HepG2 (cell line): Measurements from ENCODE around the gene ACTR6. TPM values are rescaled to one million over a fixed set of nuclear protein-coding genes. Genes with fewer than 3 reads are reported as not detected.

Source experiments
- ARNTL ChIP-seq: sonication (generic); formaldehyde crosslinking; IDR thresholded peaks from 2 replicates; pipeline ENCODE4 v1.4.0; 2020; ENCODE audit warnings: mild to moderate bottlenecking, missing genetic modification reagents
- CENPBD1 ChIP-seq: sonication (generic); formaldehyde crosslinking; IDR thresholded peaks from 2 replicates; pipeline ENCODE4 v1.8.0; 2022; ENCODE audit warnings: missing genetic modification reagents, low read depth, mild to moderate bottlenecking, borderline replicate concordance
- IRF9 ChIP-seq: sonication (generic); formaldehyde crosslinking; IDR thresholded peaks from 2 replicates; pipeline ENCODE4 v1.8.0; 2022; ENCODE audit warnings: missing genetic modification reagents, mild to moderate bottlenecking, borderline replicate concordance
- MTA1 ChIP-seq: sonication (generic); formaldehyde crosslinking; IDR thresholded peaks from 2 replicates; pipeline ENCODE4 v1.4.0; 2020; ENCODE audit warnings: missing genetic modification reagents, mild to moderate bottlenecking, borderline replicate concordance
- MXD1 ChIP-seq: sonication (generic); formaldehyde crosslinking; IDR thresholded peaks from 2 replicates; pipeline ENCODE4 v1.4.0; 2020; ENCODE audit warnings: mild to moderate bottlenecking, missing genetic modification reagents
- MXD4 ChIP-seq: IDR thresholded peaks from 2 replicates; pipeline ENCODE4 v1.6.1; 2016; ENCODE audit warnings: mild to moderate bottlenecking, missing biosample characterization, missing genetic modification reagents
- PREB ChIP-seq: sonication (generic); formaldehyde crosslinking; IDR thresholded peaks from 2 replicates; pipeline ENCODE4 v1.4.0; 2020; ENCODE audit warnings: missing genetic modification reagents
- PRMT3 ChIP-seq: sonication (generic); formaldehyde crosslinking; IDR thresholded peaks from 2 replicates; pipeline ENCODE4 v1.8.1; 2022; ENCODE audit warnings: low read depth, mild to moderate bottlenecking, moderate library complexity, missing genetic modification reagents, borderline replicate concordance
- TARDBP ChIP-seq: sonication (generic); formaldehyde crosslinking; IDR thresholded peaks from 2 replicates; pipeline ENCODE4 v1.8.0; 2022; ENCODE audit warnings: mild to moderate bottlenecking, missing genetic modification reagents
- ZBTB40 ChIP-seq, 2 experiments: fragments of 450-650 bp in 1 of 2; sonication (generic) in 1 of 2; formaldehyde crosslinking in 1 of 2; IDR thresholded peaks; 2 replicates each; pipeline versions ENCODE4 v1.6.1 to v1.8.0; 2016 to 2022; ENCODE audit warnings: antibody characterized with exemption in 1 of 2, mild to moderate bottlenecking in 1 of 2, missing genetic modification reagents in 1 of 2
- ZFAT ChIP-seq: sonication (generic); formaldehyde crosslinking; conservative IDR thresholded peaks from 2 replicates; pipeline ENCODE4 v1.8.1; 2023; ENCODE audit warnings: missing genetic modification reagents, inconsistent platforms
- ZNF296 ChIP-seq: sonication (generic); formaldehyde crosslinking; conservative IDR thresholded peaks from 2 replicates; pipeline ENCODE4 v1.5.0; 2020; ENCODE audit warnings: mild to moderate bottlenecking, missing genetic modification reagents
- ZNF362 ChIP-seq: sonication (generic); formaldehyde crosslinking; IDR thresholded peaks from 2 replicates; pipeline ENCODE4 v1.4.0; 2020; ENCODE audit warnings: missing genetic modification reagents, mild to moderate bottlenecking, borderline replicate concordance
- ZNF530 ChIP-seq: sonication (generic); formaldehyde crosslinking; IDR thresholded peaks from 2 replicates; pipeline ENCODE4 v1.5.0; 2020; ENCODE audit warnings: low read depth, mild to moderate bottlenecking, missing genetic modification reagents
- polyA plus RNA-seq, 8 experiments: library from polyadenylated mRNA; depleted of rRNA in 3 of 8; stranded (reverse) in 7 of 8; unstranded in 1 of 8; fragments of >200 nt; fragmentation: Illumina TruSeq in 4 of 8; extraction: Trizol in 4 of 8; gene quantifications; 2 replicates each; pipeline versions ENCODE4 v1.2.1 to v1.2.3, GENCODE V29; 2011 to 2016; ENCODE audit warnings: low read depth in 4 of 8, missing spikeins in 1 of 8, mixed read lengths in 1 of 8; ENCODE audit not compliant: insufficient read depth in 1 of 8
- total RNA-seq, 5 experiments: library from RNA; depleted of rRNA; stranded (reverse); fragments of >200 nt; fragmentation: Illumina TruSeq; extraction: Trizol; gene quantifications; 2 replicates each; pipeline ENCODE4 v1.2.3, GENCODE V29; 2016; ENCODE audit warnings: low read depth in 1 of 5

ACTR6 gene
- total and polyA plus RNA-seq, 2 of the 13 experiments (the other 11 are each of a cell fraction or from before 2014, with no cell fraction given), result 12.9 to 22.4 TPM

GRCh38 chr12:100199347-100200149 is 1.1 kb upstream of the ACTR6 start (continued):
- TF ChIP-seq ZBTB40 (IDR thresholded peaks at IDR 0.05) (no peak), ZBTB40 (CRISPR knock-in tag; IDR thresholded peaks at IDR 0.05) (peak; percentile 32; the same call in 1 of the 2 replicates), ZNF530 (CRISPR knock-in tag) (no peak), MTA1 (CRISPR knock-in tag) (peak; percentile 63; the same call in 1 of the 2 replicates), ZNF296 (CRISPR knock-in tag) (no peak), PREB (CRISPR knock-in tag) (no peak), IRF9 (CRISPR knock-in tag) (no peak), MXD4 (no peak), CENPBD1 (CRISPR knock-in tag) (no peak), PRMT3 (CRISPR knock-in tag) (no peak), ZNF362 (CRISPR knock-in tag) (no peak), TARDBP (no peak), ZFAT (CRISPR knock-in tag) (0 out of 2 replicates have a peak, but pooled peaks have one; percentile 73), ARNTL (no peak; the same call in 1 of the 2 replicates), MXD1 (CRISPR knock-in tag) (no peak)
